Activated CD4-positive, alpha-beta memory T cell treated with anti-CD3 and anti-CD28 coated beads, Interleukin-2, amount 10 ng/mL, durations not matched to agents 7 days and 5 days (primary cell): ENCODE data around the gene IER3. TPM values are rescaled to one million over a fixed set of nuclear protein-coding genes. Genes with fewer than 3 reads are reported as not detected.

Experiments used
- CTCF ChIA-PET: fragments of 350-600 bp; sonication (Branson Sonifier 250); formaldehyde crosslinking; loops from one replicate; lab custom pipeline; 2021; ENCODE audit warnings: antibody characterized with exemption, inconsistent platforms; lab: Charles Lee
- POLR2A ChIA-PET: fragments of 350-600 bp; sonication (Branson Sonifier 250); formaldehyde crosslinking; loops from one replicate; lab custom pipeline; 2021; ENCODE audit warnings: antibody characterized with exemption; lab: Charles Lee
- DNase-seq: peaks from one replicate; pipeline ENCODE4 v3.0.0-alpha.2; 2020
- H3K27ac Mint-ChIP-seq: one replicate; pipeline ENCODE4 v1.8.0; 2021; ENCODE audit warnings: mild to moderate bottlenecking, mixed read lengths
- H3K27me3 Mint-ChIP-seq: one replicate; pipeline ENCODE4 v1.8.0; 2021; ENCODE audit warnings: mixed read lengths
- H3K36me3 Mint-ChIP-seq: one replicate; pipeline ENCODE4 v1.8.0; 2021; ENCODE audit warnings: low read depth, mixed read lengths
- H3K4me1 Mint-ChIP-seq: one replicate; pipeline ENCODE4 v1.8.0; 2021; ENCODE audit warnings: mixed read lengths
- H3K4me3 Mint-ChIP-seq: one replicate; pipeline ENCODE4 v1.8.0; 2021; ENCODE audit warnings: mild to moderate bottlenecking, mixed read lengths
- H3K9me3 Mint-ChIP-seq: one replicate; pipeline ENCODE4 v1.8.0; 2021; ENCODE audit warnings: mixed read lengths
- total RNA-seq, 2 experiments: library from RNA; stranded (reverse); gene quantifications; one replicate each; pipeline ENCODE4 v1.2.3, GENCODE V29; 2021

IER3 gene
- 10 to 100 TPM; 11.2 to 13.1 TPM for total RNA-seq

GRCh38 chr6:30744054-30744805 lies at the start of gene IER3:
IER3 (minus strand) TSS chr6:30744547; CDS start chr6:30744518, 29 bp downstream.
- ChIA-PET CTCF (interaction anchor here (0.6 to 2.0 kb wide), 11 partner anchors 11 to 336 kb away, joined by 3 to 8 read pairs (median 3); partner anchors contain the start of gene MDC1), POLR2A (interaction anchor here (1.0 to 2.3 kb wide), 11 partner anchors 13 to 169 kb away, joined by 3 to 8 read pairs (median 4); partner anchors contain the start of gene VARS2)
- peak; percentile 73 for DNase-seq
- Mint-ChIP-seq H3K27ac (peak within 1 kb of the TSS; percentile 85), H3K4me1 (peaks cover 50% of the 10 kb centered on the region), H3K27me3 (peaks cover 6% of the 10 kb centered on the region), H3K9me3 (no peaks in the 10 kb centered on the region), H3K36me3 (peaks cover 33% of the 10 kb centered on the region), H3K4me3 (peak within 1 kb of the TSS; percentile 92)

- CTCF ChIA-PET = interaction anchor here (0.6 to 1.1 kb wide), 5 partner anchors 10 to 63 kb away, joined by 3 to 5 read pairs (median 3); no protein-coding TSS in a partner anchor
- H3K27me3 Mint-ChIP-seq = peaks cover 8% of the 10 kb centered on the region
- POLR2A ChIA-PET = interaction anchor here (0.8 to 1.4 kb wide), 6 partner anchors 10 to 57 kb away, joined by 3 to 6 read pairs (median 3); no protein-coding TSS in a partner anchor
Observed at GRCh38 chr6:30793521-30794194, 49.3 kb upstream of the IER3 start.

GRCh38 chr6:30792786-30793185 lies 48.4 kb upstream of the IER3 start:
- Mint-ChIP-seq H3K4me3 (no peak overlapping the region), H3K4me1 (peaks cover 41% of the 10 kb centered on the region), H3K27ac (no peak overlapping the region), H3K27me3 (peaks cover 7% of the 10 kb centered on the region), H3K36me3 (no peaks in the 10 kb centered on the region), H3K9me3 (no peaks in the 10 kb centered on the region)
- ChIA-PET CTCF (no interaction called here), POLR2A (no interaction called here)
- no peak for DNase-seq

More at GRCh38 chr6:30793521-30794194, 49.3 kb upstream of the IER3 start:
- no peaks in the 10 kb centered on the region for H3K9me3 Mint-ChIP-seq
- peak overlapping the region; percentile 65 for H3K27ac Mint-ChIP-seq
- peaks cover 33% of the 10 kb centered on the region for H3K4me1 Mint-ChIP-seq
- DNase-seq = no peak
- H3K36me3 Mint-ChIP-seq = no peaks in the 10 kb centered on the region
- H3K4me3 Mint-ChIP-seq = peak overlapping the region; percentile 36

GRCh38 chr6:30790724-30791383 lies 46.5 kb upstream of the IER3 start:
- peaks cover 5% of the 10 kb centered on the region for H3K27me3 Mint-ChIP-seq
- no peaks in the 10 kb centered on the region for H3K9me3 Mint-ChIP-seq
- no peak overlapping the region for H3K27ac Mint-ChIP-seq
- POLR2A ChIA-PET = interaction anchor here (0.6 to 1.3 kb wide), 2 partner anchors 9 to 19 kb away, joined by 3 read pairs; no protein-coding TSS in a partner anchor
- H3K4me1 Mint-ChIP-seq = peaks cover 53% of the 10 kb centered on the region
- H3K36me3 Mint-ChIP-seq = no peaks in the 10 kb centered on the region
- no peak overlapping the region for H3K4me3 Mint-ChIP-seq
- DNase-seq = no peak
- CTCF ChIA-PET = interaction anchor here (2.9 kb wide), 1 partner anchor 39 kb away, joined by 10 read pairs; no protein-coding TSS in a partner anchor

- peaks cover 59% of the 10 kb centered on the region for H3K4me1 Mint-ChIP-seq
- H3K4me3 Mint-ChIP-seq = no peak overlapping the region
- DNase-seq = no peak
- H3K36me3 Mint-ChIP-seq = no peaks in the 10 kb centered on the region
- no peak overlapping the region for H3K27ac Mint-ChIP-seq
- ChIA-PET POLR2A (interaction anchor here (1.2 to 1.3 kb wide), 2 partner anchors 8 to 21 kb away, joined by 3 to 4 read pairs; no protein-coding TSS in a partner anchor), CTCF (interaction anchor here (1.6 to 2.9 kb wide), 2 partner anchors 21 to 40 kb away, joined by 4 to 10 read pairs; no protein-coding TSS in a partner anchor)
- H3K9me3 Mint-ChIP-seq = no peaks in the 10 kb centered on the region
- peaks cover 4% of the 10 kb centered on the region for H3K27me3 Mint-ChIP-seq
Observed at GRCh38 chr6:30789606-30790005, 45.3 kb upstream of the IER3 start.

- Mint-ChIP-seq H3K27ac (peak overlapping the region; percentile 21), H3K36me3 (no peaks in the 10 kb centered on the region), H3K4me3 (no peak overlapping the region), H3K4me1 (peaks cover 50% of the 10 kb centered on the region), H3K27me3 (peaks cover 4% of the 10 kb centered on the region), H3K9me3 (no peaks in the 10 kb centered on the region)
- ChIA-PET CTCF (interaction anchor here (0.9 to 1.7 kb wide), 7 partner anchors 33 to 128 kb away, joined by 3 to 5 read pairs (median 3); partner anchors contain the start of gene VARS2), POLR2A (interaction anchor here (0.8 to 1.5 kb wide), 6 partner anchors 9 to 67 kb away, joined by 3 to 9 read pairs (median 3); no protein-coding TSS in a partner anchor)
- peak; percentile 19 for DNase-seq
Observed at GRCh38 chr6:30787954-30788353, 43.6 kb upstream of the IER3 start.

- H3K36me3 Mint-ChIP-seq = no peaks in the 10 kb centered on the region
- DNase-seq = no peak
- no peak overlapping the region for H3K27ac Mint-ChIP-seq
- POLR2A ChIA-PET = no interaction called here
- H3K4me3 Mint-ChIP-seq = no peak overlapping the region
- H3K9me3 Mint-ChIP-seq = no peaks in the 10 kb centered on the region
- CTCF ChIA-PET = interaction anchor here (1.2 kb wide), 1 partner anchor 52 kb away, joined by 3 read pairs; no protein-coding TSS in a partner anchor
- no peaks in the 10 kb centered on the region for H3K27me3 Mint-ChIP-seq
- H3K4me1 Mint-ChIP-seq = peaks cover 30% of the 10 kb centered on the region
Observed at GRCh38 chr6:30782425-30783014, 38.2 kb upstream of the IER3 start.

- H3K27me3 Mint-ChIP-seq = no peaks in the 10 kb centered on the region
- POLR2A ChIA-PET = interaction anchor here (0.9 to 1.2 kb wide), 3 partner anchors 8 to 13 kb away, joined by 3 to 4 read pairs (median 3); no protein-coding TSS in a partner anchor
- H3K4me1 Mint-ChIP-seq = peaks cover 35% of the 10 kb centered on the region
- H3K36me3 Mint-ChIP-seq = no peaks in the 10 kb centered on the region
- H3K4me3 Mint-ChIP-seq = no peak overlapping the region
- no peak overlapping the region for H3K27ac Mint-ChIP-seq
- CTCF ChIA-PET = interaction anchor here (1.2 kb wide), 1 partner anchor 51 kb away, joined by 3 read pairs; no protein-coding TSS in a partner anchor
- no peak for DNase-seq
- H3K9me3 Mint-ChIP-seq = no peaks in the 10 kb centered on the region
Observed at GRCh38 chr6:30781743-30782424, 37.5 kb upstream of the IER3 start.

GRCh38 chr6:30781395-30781742 lies 37.0 kb upstream of the IER3 start:
- Mint-ChIP-seq H3K4me1 (peaks cover 30% of the 10 kb centered on the region), H3K27me3 (no peaks in the 10 kb centered on the region), H3K27ac (no peak overlapping the region), H3K9me3 (no peaks in the 10 kb centered on the region), H3K4me3 (no peak overlapping the region), H3K36me3 (no peaks in the 10 kb centered on the region)
- no peak for DNase-seq
- CTCF ChIA-PET = interaction anchor here (1.2 kb wide), 1 partner anchor 51 kb away, joined by 3 read pairs; no protein-coding TSS in a partner anchor
- POLR2A ChIA-PET = interaction anchor here (0.9 to 1.2 kb wide), 3 partner anchors 9 to 12 kb away, joined by 3 to 4 read pairs (median 3); no protein-coding TSS in a partner anchor

- H3K36me3 Mint-ChIP-seq = no peaks in the 10 kb centered on the region
- DNase-seq = no peak
- H3K4me3 Mint-ChIP-seq = no peak overlapping the region
- no peaks in the 10 kb centered on the region for H3K9me3 Mint-ChIP-seq
- peaks cover 25% of the 10 kb centered on the region for H3K4me1 Mint-ChIP-seq
- H3K27ac Mint-ChIP-seq = no peak overlapping the region
- H3K27me3 Mint-ChIP-seq = no peaks in the 10 kb centered on the region
- ChIA-PET POLR2A (no interaction called here), CTCF (no interaction called here)
Observed at GRCh38 chr6:30780642-30780920, 36.2 kb upstream of the IER3 start.

- no peak for DNase-seq
- ChIA-PET CTCF (no interaction called here), POLR2A (no interaction called here)
- H3K36me3 Mint-ChIP-seq = no peaks in the 10 kb centered on the region
- H3K4me1 Mint-ChIP-seq = peaks cover 19% of the 10 kb centered on the region
- H3K9me3 Mint-ChIP-seq = no peaks in the 10 kb centered on the region
- H3K27me3 Mint-ChIP-seq = no peaks in the 10 kb centered on the region
- no peak overlapping the region for H3K27ac Mint-ChIP-seq
- no peak overlapping the region for H3K4me3 Mint-ChIP-seq
Observed at GRCh38 chr6:30779850-30780641, 35.7 kb upstream of the IER3 start.
